Measurements from ENCODE around the gene GRIN2B. TPM values are rescaled to one million over a fixed set of nuclear protein-coding genes. Genes with fewer than 3 reads are reported as not detected.

The GRIN2B gene
- total and polyA plus RNA-seq, 4 donors: under 0.01 to 0.03 (median 0.01) TPM; not detected in 1

- TF ChIP-seq REST (IDR thresholded peaks at IDR 0.05) (no peak), GABPA (IDR thresholded peaks at IDR 0.05 in 1 of 2, conservative IDR thresholded peaks at IDR 0.05 in 1 of 2) (no peak)
These were observed 46.2 kb downstream of the GRIN2B start (continued) for GRCh38 chr12:13935169-13935568.

Measured in liver (tissue), 5 donors.